DMS79 treated with DMSO at 0.1 percent for 48 hours (cell line): ENCODE results near the gene BMERB1.
"Not testable (repeated sequence)": the region's sequence is repeated elsewhere in the genome, so short reads cannot be mapped to it uniquely, and the experiment has no call there.

Experiments
- DNase-seq: peaks from one replicate; lab custom pipeline; 2025; lab: John Stamatoyannopoulos, UW

Gene BMERB1

GRCh38 chr16:15559176-15559575 lies 124.8 kb downstream of the BMERB1 start:
- DNase-seq: no peak

GRCh38 chr16:15564604-15565339 lies 130.4 kb downstream of the BMERB1 start:
- no peak for DNase-seq

- DNase-seq: no peak
Observed at GRCh38 chr16:15566095-15566494, 131.7 kb downstream of the BMERB1 start.

GRCh38 chr16:15567823-15568222 lies 133.4 kb downstream of the BMERB1 start:
- no peak for DNase-seq

GRCh38 chr16:15570666-15571065 lies 136.3 kb downstream of the BMERB1 start:
- not testable (repeated sequence) for DNase-seq

- DNase-seq: no peak
Observed at GRCh38 chr16:15571557-15571956, 137.2 kb downstream of the BMERB1 start.

GRCh38 chr16:15572329-15573001 lies 138.1 kb downstream of the BMERB1 start:
- no peak for DNase-seq

- DNase-seq: no peak
Observed at GRCh38 chr16:15573274-15573895, 139.0 kb downstream of the BMERB1 start.

GRCh38 chr16:15573896-15574613 lies 139.7 kb downstream of the BMERB1 start:
- DNase-seq: not testable (repeated sequence)

- DNase-seq: no peak
Observed at GRCh38 chr16:15574614-15574948, 140.2 kb downstream of the BMERB1 start.

- DNase-seq: no peak
Observed at GRCh38 chr16:15575293-15576049, 141.1 kb downstream of the BMERB1 start.

- DNase-seq: no peak
Observed at GRCh38 chr16:15576960-15577958, 142.9 kb downstream of the BMERB1 start.

- DNase-seq: no peak
Observed at GRCh38 chr16:15578824-15579223, 144.4 kb downstream of the BMERB1 start.

- no peak for DNase-seq
Observed at GRCh38 chr16:15581127-15581815, 146.9 kb downstream of the BMERB1 start.

- no peak for DNase-seq
Observed at GRCh38 chr16:15583526-15583925, 149.1 kb downstream of the BMERB1 start.

GRCh38 chr16:15585956-15586355 lies 151.6 kb downstream of the BMERB1 start:
- DNase-seq: no peak

GRCh38 chr16:15586716-15587115 lies 152.3 kb downstream of the BMERB1 start:
- no peak for DNase-seq

GRCh38 chr16:15587152-15587825 lies 152.9 kb downstream of the BMERB1 start:
- DNase-seq: no peak

- DNase-seq: no peak
Observed at GRCh38 chr16:15592324-15592723, 157.9 kb downstream of the BMERB1 start.
